ENCODE measurements around the gene GPX4.

Gene GPX4

GRCh38 chr19:1104311-1105007 is 665 bp downstream of the GPX4 start:
- H3K9me3 Mint-ChIP-seq = no peaks in the 10 kb centered on the region
- no peaks in the 10 kb centered on the region for H3K36me3 Mint-ChIP-seq (ENCODE audit: low read depth)
- H3K27ac Mint-ChIP-seq = no peak overlapping the region
- peak overlapping the region; percentile 79 for H3K4me3 Mint-ChIP-seq
- peaks cover 34% of the 10 kb centered on the region for H3K4me1 Mint-ChIP-seq
- peak; percentile 84 for DNase-seq
- H3K27me3 Mint-ChIP-seq (ENCODE audit: low read depth, poor library complexity) = no peaks in the 10 kb centered on the region
- TF ChIP-seq CTCF (IDR thresholded peaks at IDR 0.05) = no peak

- no peak overlapping the region for H3K27ac Mint-ChIP-seq
Measured at GRCh38 chr19:1105008-1105872, 1.4 kb downstream of the GPX4 start.

GRCh38 chr19:1105873-1106840 is 2.4 kb downstream of the GPX4 start:
- no peak for TF ChIP-seq CTCF (IDR thresholded peaks at IDR 0.05)

More at GRCh38 chr19:1105008-1105872, 1.4 kb downstream of the GPX4 start:
- peak; percentile 51 for DNase-seq
- H3K36me3 Mint-ChIP-seq (ENCODE audit: low read depth) = no peaks in the 10 kb centered on the region
- H3K9me3 Mint-ChIP-seq = no peaks in the 10 kb centered on the region
- peak overlapping the region; percentile 79 for H3K4me3 Mint-ChIP-seq
- H3K4me1 Mint-ChIP-seq = peaks cover 30% of the 10 kb centered on the region
- no peak for TF ChIP-seq CTCF (IDR thresholded peaks at IDR 0.05)
- no peaks in the 10 kb centered on the region for H3K27me3 Mint-ChIP-seq (ENCODE audit: low read depth, poor library complexity)

GRCh38 chr19:1106841-1107660 is 3.3 kb downstream of the GPX4 start:
- Mint-ChIP-seq H3K36me3 (ENCODE audit: low read depth) (no peaks in the 10 kb centered on the region), H3K9me3 (no peaks in the 10 kb centered on the region), H3K4me1 (peaks cover 19% of the 10 kb centered on the region), H3K27me3 (ENCODE audit: low read depth, poor library complexity) (no peaks in the 10 kb centered on the region), H3K4me3 (peak overlapping the region; percentile 38), H3K27ac (no peak overlapping the region)
- no peak for DNase-seq
- TF ChIP-seq CTCF (IDR thresholded peaks at IDR 0.05) = no peak

More at GRCh38 chr19:1105873-1106840, 2.4 kb downstream of the GPX4 start:
- H3K9me3 Mint-ChIP-seq = no peaks in the 10 kb centered on the region
- H3K27me3 Mint-ChIP-seq (ENCODE audit: low read depth, poor library complexity) = no peaks in the 10 kb centered on the region
- DNase-seq = no peak
- no peaks in the 10 kb centered on the region for H3K36me3 Mint-ChIP-seq (ENCODE audit: low read depth)
- peaks cover 28% of the 10 kb centered on the region for H3K4me1 Mint-ChIP-seq
- peak overlapping the region; percentile 74 for H3K4me3 Mint-ChIP-seq
- H3K27ac Mint-ChIP-seq = no peak overlapping the region

- H3K27ac Mint-ChIP-seq = no peak overlapping the region
- H3K4me3 Mint-ChIP-seq = no peak overlapping the region
- DNase-seq = no peak
- no peaks in the 10 kb centered on the region for H3K9me3 Mint-ChIP-seq
- no peak for TF ChIP-seq CTCF (IDR thresholded peaks at IDR 0.05)
- H3K27me3 Mint-ChIP-seq (ENCODE audit: low read depth, poor library complexity) = no peaks in the 10 kb centered on the region
- no peaks in the 10 kb centered on the region for H3K36me3 Mint-ChIP-seq (ENCODE audit: low read depth)
- H3K4me1 Mint-ChIP-seq = peaks cover 14% of the 10 kb centered on the region
Measured at GRCh38 chr19:1107661-1108261, 4.0 kb downstream of the GPX4 start.

Measured in nephron progenitor cell (in vitro differentiated cells).